HCT116 (cell line): Measurements from ENCODE around the gene GNB2.

Source experiments
- CEBPB ChIP-seq: IDR thresholded peaks from 2 replicates; pipeline ENCODE4 v1.6.1; 2012; ENCODE audit warnings: low read depth
- CTCF ChIP-seq, 3 experiments: fragments of 200-600 bp in 1 of 3; sonication (generic) in 1 of 3; IDR thresholded peaks in 2 of 3; conservative IDR thresholded peaks in 1 of 3; 2 replicates each; pipeline ENCODE4 v1.5.1; 2012 to 2017; ENCODE audit warnings: low read depth in 2 of 3, low read length in 2 of 3, antibody characterized with exemption in 1 of 3, borderline replicate concordance in 1 of 3, control low read depth in 1 of 3, mild to moderate bottlenecking in 1 of 3, mixed read lengths in 1 of 3, mixed run types in 1 of 3, moderate library complexity in 1 of 3; ENCODE audit not compliant: insufficient read depth in 1 of 3
- EGR1 ChIP-seq: IDR thresholded peaks from 2 replicates; pipeline ENCODE4 v1.6.1; 2012; ENCODE audit warnings: low read depth
- ELF1 ChIP-seq: IDR thresholded peaks from 2 replicates; pipeline ENCODE4 v1.6.1; 2012; ENCODE audit warnings: low read depth, borderline replicate concordance
- EZH2phosphoT487 ChIP-seq: fragments of 200-600 bp; IDR thresholded peaks from 2 replicates; pipeline ENCODE4 v1.6.1; 2018; ENCODE audit warnings: antibody characterized with exemption, borderline replicate concordance
- POLR2A ChIP-seq: IDR thresholded peaks from 2 replicates; pipeline ENCODE4 v1.7.0; 2011; ENCODE audit warnings: borderline replicate concordance; ENCODE audit not compliant: insufficient read depth, insufficient read length; ENCODE audit errors: extremely low read depth
- RAD21 ChIP-seq: IDR thresholded peaks from 2 replicates; pipeline ENCODE4 v1.6.1; 2012; ENCODE audit warnings: low read depth, mild to moderate bottlenecking
- TF ChIP-seq, protein P1 (sequence below): IDR thresholded peaks from 2 replicates; pipeline ENCODE4 v1.6.1; 2012

DNA sequence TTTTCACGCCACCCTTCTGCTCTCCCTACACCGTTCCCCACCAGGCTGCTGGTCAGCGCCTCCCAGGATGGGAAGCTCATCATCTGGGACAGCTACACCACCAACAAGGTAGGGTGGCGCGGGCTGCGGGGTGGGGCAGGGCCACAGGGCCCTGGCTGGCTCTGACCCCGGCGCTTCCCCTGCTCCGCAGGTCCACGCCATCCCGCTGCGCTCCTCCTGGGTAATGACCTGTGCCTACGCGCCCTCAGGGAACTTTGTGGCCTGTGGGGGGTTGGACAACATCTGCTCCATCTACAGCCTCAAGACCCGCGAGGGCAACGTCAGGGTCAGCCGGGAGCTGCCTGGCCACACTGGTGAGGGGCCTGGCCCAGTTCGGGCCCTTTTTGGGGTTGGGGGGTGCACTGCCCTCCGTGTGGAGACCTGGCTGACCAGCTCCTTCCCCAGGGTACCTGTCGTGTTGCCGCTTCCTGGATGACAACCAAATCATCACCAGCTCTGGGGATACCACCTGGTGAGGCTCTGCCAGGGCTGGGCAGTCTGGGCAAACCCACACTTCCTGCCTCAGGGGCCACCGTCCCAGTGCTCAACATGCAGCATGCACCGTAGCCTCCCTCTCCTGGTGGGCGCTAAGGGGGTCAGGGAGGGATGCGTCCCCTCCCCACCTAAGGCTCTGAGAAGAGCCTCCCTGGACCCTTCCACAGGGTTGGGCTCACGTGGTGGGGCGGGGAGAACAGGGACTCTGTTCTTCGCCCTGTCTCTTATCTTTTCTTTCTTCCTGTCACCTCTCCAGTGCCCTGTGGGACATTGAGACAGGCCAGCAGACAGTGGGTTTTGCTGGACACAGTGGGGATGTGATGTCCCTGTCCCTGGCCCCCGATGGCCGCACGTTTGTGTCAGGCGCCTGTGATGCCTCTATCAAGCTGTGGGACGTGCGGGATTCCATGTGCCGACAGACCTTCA, 4.0 kb downstream of the GNB2 start:
- TF ChIP-seq CTCF (IDR thresholded peaks at IDR 0.05 in 2 of 3, conservative IDR thresholded peaks at IDR 0.05 in 1 of 3; ENCODE audit: borderline replicate concordance in 1 of 3, insufficient read depth in 1 of 3, low read depth in 2 of 3, low read length in 2 of 3) (no peak), RAD21 (no peak), EGR1 (no peak), POLR2A (no peak), CEBPB (no peak), ELF1 (no peak), EZH2phosphoT487 (no peak)
- TF ChIP-seq, protein P1, sequence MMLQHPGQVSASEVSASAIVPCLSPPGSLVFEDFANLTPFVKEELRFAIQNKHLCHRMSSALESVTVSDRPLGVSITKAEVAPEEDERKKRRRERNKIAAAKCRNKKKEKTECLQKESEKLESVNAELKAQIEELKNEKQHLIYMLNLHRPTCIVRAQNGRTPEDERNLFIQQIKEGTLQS, result no peak
